Suprapubic skin (tissue), 4 donors: ENCODE data around the gene LRRC47.

Experiments
- CTCF ChIP-seq, 2 donors: fragments of 200-600 bp in 1 of 2; fragments of 450-650 bp in 1 of 2; sonication (generic) in 1 of 2; IDR thresholded peaks; one replicate each; pipeline ENCODE4 v1.5.1; 2016 to 2019; ENCODE audit warnings: antibody characterized with exemption in 2 of 2, mild to moderate bottlenecking in 1 of 2, moderate library complexity in 1 of 2
- EP300 ChIP-seq: sonication (generic); formaldehyde crosslinking; IDR thresholded peaks from one replicate; pipeline ENCODE4 v1.6.1; 2017; ENCODE audit warnings: antibody characterized with exemption
- POLR2A ChIP-seq, 2 donors: fragments of 450-650 bp; IDR thresholded peaks; one replicate each; pipeline ENCODE4 v1.6.1; 2017; ENCODE audit warnings: antibody characterized with exemption in 2 of 2, mild to moderate bottlenecking in 2 of 2, moderate library complexity in 2 of 2
- POLR2AphosphoS5 ChIP-seq, 3 donors: sonication (generic); formaldehyde crosslinking; IDR thresholded peaks; one replicate each; pipeline ENCODE4 v1.6.1; 2017; ENCODE audit warnings: antibody characterized with exemption in 3 of 3

DNA sequence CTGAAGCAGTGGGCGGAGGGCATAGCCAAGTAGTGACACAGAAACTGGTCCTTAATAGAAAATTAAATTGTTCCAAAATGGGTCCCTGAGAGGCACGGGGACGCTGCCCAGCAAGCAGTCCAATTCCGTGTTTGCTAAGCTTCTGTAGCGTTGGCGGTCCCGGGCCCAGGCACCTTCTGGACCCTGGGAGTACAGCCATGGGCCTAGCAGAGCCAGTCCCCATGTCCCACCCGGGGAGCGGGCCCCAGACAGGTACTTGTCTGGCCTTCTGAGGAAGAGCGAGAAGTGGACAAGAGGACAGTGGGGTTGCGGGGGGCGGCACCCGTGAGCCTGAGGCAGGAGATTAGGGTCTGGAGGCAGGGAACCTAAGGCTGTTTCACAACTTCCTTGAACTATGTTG is 55.5 kb downstream of the LRRC47 start:
- TF ChIP-seq POLR2A (IDR thresholded peaks at IDR 0.05) (no peak), CTCF (IDR thresholded peaks at IDR 0.05) (no peak), EP300 (no peak), POLR2AphosphoS5 (IDR thresholded peaks at IDR 0.05) (no peak)
